Endothelial cell of umbilical vein (primary cell): ENCODE measurements around the gene PNKD. TPM values are rescaled to one million over a fixed set of nuclear protein-coding genes. Genes with fewer than 3 reads are reported as not detected.

Experiments used
- BruUV-seq: library from RNA; stranded (reverse); fragments of 400-500 nt; replicated peaks from 2 replicates; lab custom pipeline; 2021; lab: Mats Ljungman, UMichigan
- CTCF ChIA-PET: fragments of 300-600, 350-600 bp; sonication (Branson Sonifier 250); formaldehyde crosslinking; loops from one replicate; lab custom pipeline; 2021; ENCODE audit warnings: antibody characterized with exemption, inconsistent platforms; lab: Charles Lee
- POLR2A ChIA-PET: fragments of 300-600, 350-600 bp; sonication (Branson Sonifier 250); formaldehyde crosslinking; loops from one replicate; lab custom pipeline; 2021; ENCODE audit warnings: antibody characterized with exemption, inconsistent platforms; lab: Charles Lee
- DNase-seq: peaks from one replicate; pipeline ENCODE4 v3.0.0-alpha.2; 2011; ENCODE audit warnings: low read depth, low spot score
- FAIRE-seq: peaks from 2 replicates; lab custom pipeline; 2011; peaks lifted over from hg19 to GRCh38; lab: Jason Lieb, UNC
- H2AFZ ChIP-seq: 2 replicates; pipeline ENCODE4 v1.6.0; 2012; ENCODE audit warnings: low read depth, low read length, control low read depth, inconsistent platforms
- H3K27ac ChIP-seq: 2 replicates; pipeline ENCODE4 v1.5.1; 2011; ENCODE audit warnings: low read depth, mild to moderate bottlenecking, control low read depth, low read length, moderate library complexity; ENCODE audit not compliant: insufficient read depth
- H3K27me3 ChIP-seq, 2 experiments: 2 replicates each; pipeline versions ENCODE4 v1.6.0 to v1.6.1; 2011; ENCODE audit warnings: low read length in 2 of 2, mixed read lengths in 1 of 2; ENCODE audit not compliant: control insufficient read depth in 2 of 2, insufficient read depth in 2 of 2
- H3K36me3 ChIP-seq, 2 experiments: 2 replicates in 1 of 2; 3 replicates in 1 of 2; pipeline ENCODE4 v1.5.1; 2011; ENCODE audit warnings: low read length in 2 of 2, mild to moderate bottlenecking in 1 of 2, moderate library complexity in 1 of 2; ENCODE audit not compliant: control insufficient read depth in 2 of 2, insufficient read depth in 2 of 2; ENCODE audit errors: extremely low read depth in 1 of 2
- H3K4me1 ChIP-seq: 3 replicates; pipeline ENCODE4 v1.5.1; 2011; ENCODE audit warnings: mild to moderate bottlenecking, low read length; ENCODE audit not compliant: control insufficient read depth, insufficient read depth; ENCODE audit errors: extremely low read depth
- H3K4me2 ChIP-seq: 2 replicates; pipeline ENCODE4 v1.6.1; 2011; ENCODE audit warnings: low read length, control low read depth, mixed read lengths; ENCODE audit not compliant: insufficient read depth
- H3K4me3 ChIP-seq, 3 experiments: fragments of 200-600 bp in 1 of 3; sonication (generic), shearing (Covaris generic) in 1 of 3; replicated peaks in 1 of 3; 2 replicates each; pipeline ENCODE4 v1.5.1; 2011 to 2016; ENCODE audit warnings: control low read depth in 3 of 3, low read length in 3 of 3, mild to moderate bottlenecking in 2 of 3, inconsistent platforms in 1 of 3, low read depth in 1 of 3, moderate library complexity in 1 of 3; ENCODE audit not compliant: insufficient read depth in 1 of 3
- H3K79me2 ChIP-seq: 2 replicates; pipeline ENCODE4 v1.6.0; 2012; ENCODE audit warnings: low read length, inconsistent platforms; ENCODE audit not compliant: control insufficient read depth, insufficient read depth
- H3K9ac ChIP-seq: replicated peaks from 2 replicates; pipeline ENCODE3; 2011; ENCODE audit warnings: low read length, control low read depth; ENCODE audit not compliant: insufficient read depth; ENCODE audit errors: extremely low read depth
- H3K9me1 ChIP-seq: replicated peaks from 3 replicates; pipeline ENCODE4 v1.6.0; 2011; ENCODE audit warnings: mild to moderate bottlenecking, low read length; ENCODE audit not compliant: control insufficient read depth, insufficient read depth; ENCODE audit errors: extremely low read depth
- H3K9me3 ChIP-seq: replicated peaks from 2 replicates; pipeline ENCODE4 v1.5.1; 2012; ENCODE audit warnings: low read length, inconsistent platforms; ENCODE audit not compliant: control insufficient read depth, insufficient read depth
- H4K20me1 ChIP-seq: replicated peaks from 2 replicates; pipeline ENCODE3; 2011; ENCODE audit warnings: mild to moderate bottlenecking, low read length; ENCODE audit not compliant: control insufficient read depth, insufficient read depth; ENCODE audit errors: extremely low read depth
- CTCF ChIP-seq, 2 donors: IDR thresholded peaks; 1 replicate in 1 of 2; 2 replicates in 1 of 2; pipeline ENCODE4 v1.5.1; 2011; ENCODE audit warnings: low read length in 2 of 2, mild to moderate bottlenecking in 2 of 2, moderate library complexity in 2 of 2, control low read depth in 1 of 2, inconsistent platforms in 1 of 2, low read depth in 1 of 2; ENCODE audit not compliant: insufficient read depth in 1 of 2; ENCODE audit errors: extremely low read depth in 1 of 2
- EZH2 ChIP-seq: IDR thresholded peaks from 2 replicates; pipeline ENCODE4 v1.6.1; 2012; ENCODE audit warnings: borderline replicate concordance, low read depth, mild to moderate bottlenecking, moderate library complexity, low read length, inconsistent platforms; ENCODE audit not compliant: severe bottlenecking
- FOS ChIP-seq: IDR thresholded peaks from 2 replicates; pipeline ENCODE4 v1.6.1; 2011; ENCODE audit warnings: mild to moderate bottlenecking, low read length, moderate library complexity, borderline replicate concordance; ENCODE audit not compliant: insufficient read depth
- GATA2 ChIP-seq: IDR thresholded peaks from 2 replicates; pipeline ENCODE4 v1.7.0; 2011; ENCODE audit warnings: low read depth, mild to moderate bottlenecking, moderate library complexity, mixed read lengths, low read length; ENCODE audit not compliant: insufficient read length, insufficient read depth
- JUN ChIP-seq: IDR thresholded peaks from 2 replicates; pipeline ENCODE4 v1.6.1; 2011; ENCODE audit warnings: borderline replicate concordance, low read depth; ENCODE audit not compliant: insufficient read length, insufficient read depth
- MYC ChIP-seq: IDR thresholded peaks from one replicate; pipeline ENCODE4 v1.6.1; 2011; ENCODE audit warnings: mild to moderate bottlenecking, low read depth, low read length
- POLR2A ChIP-seq: IDR thresholded peaks from 2 replicates; pipeline ENCODE4 v1.6.1; 2012; ENCODE audit warnings: low read depth, mild to moderate bottlenecking, control low read depth, low read length
- POLR2AphosphoS5 ChIP-seq: IDR thresholded peaks from 2 replicates; pipeline ENCODE4 v1.6.1; 2012; ENCODE audit warnings: low read depth, mild to moderate bottlenecking, control low read depth, low read length, moderate library complexity; ENCODE audit not compliant: insufficient read depth
- dilution Hi-C: fragments of 300-500 bp; cut with MboI; formaldehyde crosslinking; loops from one replicate; pipeline ENCODE4 v1.15.0; 2019; ENCODE audit warnings: low sequenced_read_pairs; ENCODE audit not compliant: extremely low pct_ligation_motif_present
- intact Hi-C: fragments of 100-400 bp; cut with micrococcal nuclease; formaldehyde crosslinking; loops from one replicate; pipeline ENCODE4 v1.10.0; 2022
- polyA plus RNA-seq, 4 experiments: library from polyadenylated mRNA; depleted of rRNA in 3 of 4; stranded (reverse) in 3 of 4; unstranded in 1 of 4; fragments of >200 nt; gene quantifications; 2 replicates each; pipeline versions ENCODE4 v1.2.1 to v1.2.3, GENCODE V29; 2011 to 2012; ENCODE audit warnings: missing spikeins in 1 of 4
- total RNA-seq: library from RNA; stranded (reverse); gene quantifications from 2 replicates; pipeline ENCODE4 v1.2.3, GENCODE V29; 2021
- TF ChIP-seq, protein P1 (sequence below): IDR thresholded peaks from 2 replicates; pipeline ENCODE4 v1.6.1; 2011; ENCODE audit not compliant: insufficient read depth, insufficient read length

The PNKD gene
- total and polyA plus RNA-seq, 2 donors (not counting 3 experiments of a cell fraction or from before 2014, with no cell fraction given) = 56.1 to 88.3 TPM

DNA sequence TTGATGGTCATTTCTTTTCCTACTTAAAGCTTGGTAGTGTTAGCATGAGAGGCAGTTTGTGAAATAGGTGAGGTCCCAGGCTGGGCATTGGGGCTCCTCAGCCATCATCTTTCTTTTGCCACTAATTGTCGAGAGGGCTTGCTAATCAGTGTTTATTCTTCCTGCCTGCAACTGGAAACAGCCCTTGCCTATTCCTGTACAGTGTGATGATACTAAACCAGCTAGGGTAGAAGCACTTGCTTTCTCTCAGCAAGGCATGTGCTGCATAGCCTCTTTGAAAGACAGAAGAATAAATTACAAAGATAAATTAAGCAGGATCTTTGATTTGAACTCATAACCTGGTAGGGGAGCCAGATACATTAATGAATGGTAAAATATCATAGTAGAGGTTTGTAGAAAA lies 26.1 kb upstream of the PNKD start:
- no peak overlapping the region for H3K4me2 ChIP-seq
- H3K79me2 ChIP-seq = peaks cover 20% of the 10 kb centered on the region
- H3K9me3 ChIP-seq = no peaks in the 10 kb centered on the region
- H3K9me1 ChIP-seq = no peaks in the 10 kb centered on the region
- H4K20me1 ChIP-seq = peaks cover 3% of the 10 kb centered on the region
- POLR2A ChIA-PET = no interaction called here
- no TSS peak for BruUV-seq
- H3K36me3 ChIP-seq = peaks cover 54% of the 10 kb centered on the region in 2 experiments
- H3K27ac ChIP-seq = no peak overlapping the region
- H2AFZ ChIP-seq = no peak overlapping the region
- DNase-seq (no peak), FAIRE-seq (no peak)
- no peaks in the 10 kb centered on the region for H3K4me1 ChIP-seq
- H3K27me3 ChIP-seq = no peaks in the 10 kb centered on the region
- CTCF ChIA-PET = no interaction called here
- H3K4me3 ChIP-seq = no peak overlapping the region
- intact Hi-C loops (no loop called here), dilution Hi-C loops (no loop called here)
- H3K9ac ChIP-seq = no peak overlapping the region
- TF ChIP-seq POLR2A (no peak), JUN (no peak), GATA2 (no peak)
- TF ChIP-seq, protein P1, sequence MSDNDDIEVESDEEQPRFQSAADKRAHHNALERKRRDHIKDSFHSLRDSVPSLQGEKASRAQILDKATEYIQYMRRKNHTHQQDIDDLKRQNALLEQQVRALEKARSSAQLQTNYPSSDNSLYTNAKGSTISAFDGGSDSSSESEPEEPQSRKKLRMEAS = no peak

DNA sequence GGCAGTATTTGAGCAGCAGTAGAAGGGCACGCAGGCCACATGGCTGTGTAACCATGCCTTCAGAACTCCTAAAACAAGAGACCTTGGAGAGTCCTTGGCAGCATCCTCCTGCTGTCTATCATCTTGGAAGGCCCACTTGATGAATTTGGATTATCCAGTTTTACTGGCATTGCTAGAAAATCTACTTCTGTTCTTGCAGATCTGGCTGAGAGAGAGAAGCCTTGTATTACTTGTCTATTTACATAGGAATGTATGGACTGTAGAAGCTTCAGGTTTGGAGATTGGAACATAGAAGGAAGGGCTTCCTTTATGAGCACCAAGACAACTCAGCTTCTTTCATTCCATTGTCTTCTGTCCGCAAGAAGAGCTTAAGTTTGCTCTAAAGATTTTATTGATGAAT lies 25.7 kb upstream of the PNKD start:
- no TSS peak for BruUV-seq
- Histone ChIP-seq H3K9me1 (no peaks in the 10 kb centered on the region), H3K36me3 (peaks cover 55 to 56% of the 10 kb centered on the region in 2 experiments), H3K9ac (no peak overlapping the region), H3K4me2 (no peak overlapping the region), H3K4me1 (no peaks in the 10 kb centered on the region), H3K9me3 (no peaks in the 10 kb centered on the region), H3K79me2 (peaks cover 20% of the 10 kb centered on the region), H4K20me1 (peaks cover 3% of the 10 kb centered on the region), H3K27ac (no peak overlapping the region), H3K27me3 (no peaks in the 10 kb centered on the region), H2AFZ (no peak overlapping the region), H3K4me3 (no peak overlapping the region)
- FAIRE-seq (no peak), DNase-seq (no peak)
- no peak for TF ChIP-seq GATA2
- TF ChIP-seq, protein P1 = no peak
- TF ChIP-seq MYC = no peak
- TF ChIP-seq POLR2A = no peak
- TF ChIP-seq FOS = no peak
- TF ChIP-seq CTCF (IDR thresholded peaks at IDR 0.05; ENCODE audit: extremely low read depth in 1 of 2, insufficient read depth in 1 of 2, low read depth in 1 of 2, low read length in 2 of 2) = no peak
- no peak for TF ChIP-seq JUN
- TF ChIP-seq EZH2 = no peak
- no peak for TF ChIP-seq POLR2AphosphoS5
- POLR2A ChIA-PET = no interaction called here
- CTCF ChIA-PET = no interaction called here
- intact Hi-C loops = no loop called here
- dilution Hi-C loops = no loop called here
